Mesenchymal stem cell (in vitro differentiated cells and primary cell): ENCODE data around the gene BRD7.

ENCODE experiments used
- DNase-seq: peaks from one replicate; pipeline ENCODE4 v3.0.0-alpha.2; 2013
- H2AFZ ChIP-seq: one replicate; pipeline ENCODE4 v1.6.1; 2013; ENCODE audit warnings: low read depth, mild to moderate bottlenecking, control low read depth, inconsistent platforms, low read length, moderate library complexity
- H2AK5ac ChIP-seq: 2 replicates; pipeline ENCODE4 v1.6.1; 2013; ENCODE audit warnings: low read length, moderate library complexity, mild to moderate bottlenecking, inconsistent platforms; ENCODE audit not compliant: severe bottlenecking
- H2BK120ac ChIP-seq: one replicate; pipeline ENCODE4 v1.6.1; 2013; ENCODE audit warnings: low read depth, mild to moderate bottlenecking, inconsistent platforms, low read length, moderate library complexity
- H2BK12ac ChIP-seq, 2 experiments: one replicate each; pipeline ENCODE4 v1.6.1; 2013; ENCODE audit warnings: inconsistent platforms in 2 of 2, low read length in 2 of 2, mild to moderate bottlenecking in 2 of 2, moderate library complexity in 2 of 2, control low read depth in 1 of 2
- H2BK15ac ChIP-seq: one replicate; pipeline ENCODE4 v1.6.1; 2013; ENCODE audit warnings: mild to moderate bottlenecking, low read depth, inconsistent platforms; ENCODE audit not compliant: poor library complexity, severe bottlenecking
- H2BK5ac ChIP-seq: 2 replicates; pipeline ENCODE4 v1.6.1; 2013; ENCODE audit warnings: low read depth, mild to moderate bottlenecking, low read length, control low read depth, inconsistent platforms; ENCODE audit not compliant: poor library complexity, severe bottlenecking
- H3K14ac ChIP-seq, 2 experiments: one replicate each; pipeline ENCODE4 v1.6.1; 2013; ENCODE audit warnings: inconsistent platforms in 2 of 2, low read length in 2 of 2, control low read depth in 1 of 2, mild to moderate bottlenecking in 1 of 2, moderate library complexity in 1 of 2
- H3K18ac ChIP-seq, 2 experiments: one replicate each; pipeline ENCODE4 v1.6.1; 2013; ENCODE audit warnings: inconsistent platforms in 2 of 2, low read length in 2 of 2, control low read depth in 1 of 2, low read depth in 1 of 2, mild to moderate bottlenecking in 1 of 2
- H3K23ac ChIP-seq, 2 experiments: one replicate each; pipeline ENCODE4 v1.6.1; 2013; ENCODE audit warnings: inconsistent platforms in 2 of 2, low read length in 2 of 2, mild to moderate bottlenecking in 2 of 2, moderate library complexity in 2 of 2, control low read depth in 1 of 2
- H3K27ac ChIP-seq: 2 replicates; pipeline ENCODE4 v1.5.1; 2013; ENCODE audit warnings: mild to moderate bottlenecking, moderate library complexity, low read length, control low read depth, inconsistent platforms; ENCODE audit not compliant: poor library complexity, severe bottlenecking
- H3K27me3 ChIP-seq, 2 experiments: 2 replicates each; pipeline versions ENCODE4 v1.6.1 to v1.7.0; 2013; ENCODE audit warnings: low read length in 2 of 2, mild to moderate bottlenecking in 2 of 2, moderate library complexity in 2 of 2, control low read depth in 1 of 2, inconsistent platforms in 1 of 2; ENCODE audit not compliant: control insufficient read depth in 1 of 2, insufficient read depth in 1 of 2
- H3K36me3 ChIP-seq, 2 experiments: 2 replicates each; pipeline versions ENCODE4 v1.6.1 to v1.7.0; 2013; ENCODE audit warnings: low read length in 2 of 2, control low read depth in 1 of 2, inconsistent platforms in 1 of 2, low read depth in 1 of 2, mild to moderate bottlenecking in 1 of 2; ENCODE audit not compliant: insufficient read depth in 2 of 2, control insufficient read depth in 1 of 2
- H3K4ac ChIP-seq, 2 experiments: one replicate each; pipeline ENCODE4 v1.6.1; 2013; ENCODE audit warnings: inconsistent platforms in 2 of 2, low read length in 2 of 2, mild to moderate bottlenecking in 2 of 2, moderate library complexity in 2 of 2, control low read depth in 1 of 2, low read depth in 1 of 2
- H3K4me1 ChIP-seq: 2 replicates; pipeline ENCODE4 v1.6.1; 2013; ENCODE audit warnings: low read depth, low read length, control low read depth; ENCODE audit not compliant: control insufficient read depth, insufficient read depth
- H3K4me2 ChIP-seq: 2 replicates; pipeline ENCODE4 v1.6.1; 2013; ENCODE audit warnings: low read length, mild to moderate bottlenecking, inconsistent platforms; ENCODE audit not compliant: poor library complexity, severe bottlenecking
- H3K4me3 ChIP-seq, 2 experiments: 2 replicates each; pipeline versions ENCODE4 v1.5.1 to v1.7.0; 2013; ENCODE audit warnings: low read length in 2 of 2, mild to moderate bottlenecking in 2 of 2, control low read depth in 1 of 2, low read depth in 1 of 2; ENCODE audit not compliant: insufficient read depth in 1 of 2
- H3K79me1 ChIP-seq: replicated peaks from 2 replicates; pipeline ENCODE4 v1.6.1; 2013; ENCODE audit warnings: mild to moderate bottlenecking, control low read depth, low read length, inconsistent platforms; ENCODE audit not compliant: poor library complexity, severe bottlenecking
- H3K9ac ChIP-seq: 2 replicates; pipeline ENCODE4 v1.7.0; 2013; ENCODE audit warnings: mild to moderate bottlenecking, low read length, moderate library complexity
- H3K9me3 ChIP-seq: 2 replicates; pipeline ENCODE4 v1.7.0; 2013; ENCODE audit warnings: mild to moderate bottlenecking, low read length; ENCODE audit not compliant: control insufficient read depth
- H4K8ac ChIP-seq: one replicate; pipeline ENCODE4 v1.6.1; 2013; ENCODE audit warnings: inconsistent platforms, mild to moderate bottlenecking, low read length, moderate library complexity
- H4K91ac ChIP-seq: one replicate; pipeline ENCODE4 v1.6.1; 2013; ENCODE audit warnings: mild to moderate bottlenecking, low read length, inconsistent platforms
- WGBS: methylation state at CpG from one replicate; pipeline ENCODE4 v1.1.7; 2013; ENCODE audit warnings: mixed read lengths; 5-methylcytosine and 5-hydroxymethylcytosine counted together

The BRD7 gene

GRCh38 chr16:50389900-50390299, 21.1 kb upstream of the BRD7 start:
- no peak for DNase-seq
- no peak overlapping the region for H2BK5ac ChIP-seq

GRCh38 chr16:50388496-50388895, 19.7 kb upstream of the BRD7 start:
- no peak overlapping the region for H3K4me3 ChIP-seq
- no peak overlapping the region for H4K91ac ChIP-seq
- H2BK12ac ChIP-seq = no peak overlapping the region
- H3K27me3 ChIP-seq = peaks cover 39 to 67% of the 10 kb centered on the region in 2 experiments
- no peak overlapping the region for H2BK15ac ChIP-seq
- no peaks in the 10 kb centered on the region for H3K4me1 ChIP-seq
- H2BK120ac ChIP-seq = no peak overlapping the region
- no peaks in the 10 kb centered on the region for H3K79me1 ChIP-seq
- no peak overlapping the region for H3K4me2 ChIP-seq
- no peak overlapping the region for H2BK5ac ChIP-seq
- H2AK5ac ChIP-seq = no peak overlapping the region
- no peak overlapping the region for H3K18ac ChIP-seq
- H2AFZ ChIP-seq = no peak overlapping the region
- no peak overlapping the region for H4K8ac ChIP-seq
- no peak for DNase-seq
- no peak overlapping the region for H3K9ac ChIP-seq
- H3K9me3 ChIP-seq = no peaks in the 10 kb centered on the region
- no peak overlapping the region for H3K4ac ChIP-seq
- no peak overlapping the region for H3K14ac ChIP-seq
- H3K36me3 ChIP-seq = no peaks in the 10 kb centered on the region
- H3K27ac ChIP-seq = no peak overlapping the region
- 47% methylated on average over 1 of the region's 1 CpG for WGBS
- no peak overlapping the region for H3K23ac ChIP-seq

More at GRCh38 chr16:50389900-50390299, 21.1 kb upstream of the BRD7 start:
- Histone ChIP-seq H3K4ac (no peak overlapping the region), H3K4me3 (no peak overlapping the region), H3K9ac (no peak overlapping the region), H3K18ac (no peak overlapping the region), H3K23ac (no peak overlapping the region), H2BK120ac (no peak overlapping the region), H3K4me2 (no peak overlapping the region), H3K27ac (no peak overlapping the region), H3K4me1 (no peaks in the 10 kb centered on the region), H3K9me3 (no peaks in the 10 kb centered on the region), H2BK12ac (no peak overlapping the region), H2AK5ac (no peak overlapping the region), H4K8ac (no peak overlapping the region), H3K14ac (no peak overlapping the region), H3K36me3 (no peaks in the 10 kb centered on the region), H3K79me1 (no peaks in the 10 kb centered on the region), H3K27me3 (peaks cover 34 to 63% of the 10 kb centered on the region in 2 experiments), H2BK15ac (no peak overlapping the region), H4K91ac (no peak overlapping the region), H2AFZ (no peak overlapping the region)
- 94% methylated on average over 4 of the region's 4 CpGs for WGBS

- no peak overlapping the region for H3K4me2 ChIP-seq
- no peaks in the 10 kb centered on the region for H3K9me3 ChIP-seq
- H2BK5ac ChIP-seq = no peak overlapping the region
- WGBS = 86% methylated on average over 13 of the region's 13 CpGs
- H2BK12ac ChIP-seq = no peak overlapping the region
- no peak overlapping the region for H4K8ac ChIP-seq
- H2BK15ac ChIP-seq = no peak overlapping the region
- H3K36me3 ChIP-seq = no peaks in the 10 kb centered on the region
- no peak overlapping the region for H3K18ac ChIP-seq
- no peak overlapping the region for H3K23ac ChIP-seq
- H2AFZ ChIP-seq = no peak overlapping the region
- H2AK5ac ChIP-seq = no peak overlapping the region
- no peak overlapping the region for H2BK120ac ChIP-seq
- no peak for DNase-seq
- peaks cover 1% of the 10 kb centered on the region for H3K4me1 ChIP-seq
- H3K9ac ChIP-seq = no peak overlapping the region
- H3K27me3 ChIP-seq = peaks cover 43 to 64% of the 10 kb centered on the region in 2 experiments
- H3K4me3 ChIP-seq = no peak overlapping the region
- no peak overlapping the region for H3K27ac ChIP-seq
- no peak overlapping the region for H3K4ac ChIP-seq
- no peaks in the 10 kb centered on the region for H3K79me1 ChIP-seq
- H4K91ac ChIP-seq = no peak overlapping the region
- no peak overlapping the region for H3K14ac ChIP-seq
These were observed 18.0 kb upstream of the BRD7 start for GRCh38 chr16:50386774-50387173.

GRCh38 chr16:50386139-50386538, 17.4 kb upstream of the BRD7 start:
- Histone ChIP-seq H3K9ac (no peak overlapping the region), H3K27me3 (peaks cover 43 to 58% of the 10 kb centered on the region in 2 experiments), H3K36me3 (no peaks in the 10 kb centered on the region), H2BK5ac (no peak overlapping the region), H2BK15ac (no peak overlapping the region), H3K9me3 (no peaks in the 10 kb centered on the region), H2AFZ (no peak overlapping the region), H3K27ac (no peak overlapping the region), H2AK5ac (no peak overlapping the region), H2BK120ac (no peak overlapping the region), H3K18ac (no peak overlapping the region), H3K4me3 (no peak overlapping the region), H3K4ac (no peak overlapping the region), H4K8ac (no peak overlapping the region), H3K14ac (no peak overlapping the region), H4K91ac (no peak overlapping the region), H3K4me1 (peaks cover 1% of the 10 kb centered on the region), H2BK12ac (no peak overlapping the region), H3K79me1 (no peaks in the 10 kb centered on the region), H3K4me2 (no peak overlapping the region), H3K23ac (no peak overlapping the region)
- 84% methylated on average over 5 of the region's 5 CpGs for WGBS
- DNase-seq = no peak
